NCI-H2081 treated with DMSO at 0.1 percent for 48 hours (cell line): ENCODE results near the gene ATP9B.

ENCODE experiments used
- DNase-seq: peaks from one replicate; lab custom pipeline; 2025; lab: John Stamatoyannopoulos, UW

The ATP9B gene

DNA sequence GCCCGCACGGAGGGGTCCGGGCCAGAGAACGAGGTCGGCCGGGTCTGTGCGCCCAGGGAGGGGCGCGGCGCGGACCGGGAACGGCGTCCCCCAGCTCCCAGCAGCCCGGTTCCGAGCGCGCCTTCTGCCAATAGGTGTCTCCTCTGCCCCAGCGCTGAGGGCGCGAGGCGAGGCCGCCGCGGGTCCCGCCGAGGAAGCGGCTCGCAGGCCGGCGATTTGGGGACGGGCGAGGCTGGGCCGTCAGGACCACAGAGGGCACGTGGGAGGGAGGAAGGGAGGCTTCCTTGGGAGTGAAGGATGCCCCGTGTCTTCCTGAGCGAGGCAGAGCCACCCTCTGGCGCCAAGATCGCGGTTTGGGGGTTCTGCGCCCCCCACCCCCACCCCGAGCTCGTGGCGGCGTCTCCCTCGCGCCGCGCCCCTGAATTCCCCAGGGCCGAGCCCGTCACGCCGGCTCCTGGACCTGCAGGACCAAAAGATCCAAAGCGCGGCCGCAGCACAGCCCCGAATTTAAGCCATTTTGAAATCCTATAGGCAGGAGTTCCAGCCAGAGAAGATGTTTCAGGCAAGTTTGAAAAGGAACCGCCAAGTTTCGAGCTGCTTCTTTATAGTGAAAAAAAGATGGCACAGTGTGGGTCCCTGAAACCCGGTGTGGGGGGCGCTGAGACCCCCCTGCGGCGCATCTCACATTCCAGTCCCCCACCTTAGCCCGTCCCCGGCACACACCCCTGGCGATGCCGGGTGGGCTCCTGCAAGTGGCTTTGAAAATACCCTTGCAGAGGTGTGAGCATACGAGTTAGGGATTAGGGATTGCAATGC, 327.4 kb downstream of the ATP9B start:
- DNase-seq = no peak

DNA sequence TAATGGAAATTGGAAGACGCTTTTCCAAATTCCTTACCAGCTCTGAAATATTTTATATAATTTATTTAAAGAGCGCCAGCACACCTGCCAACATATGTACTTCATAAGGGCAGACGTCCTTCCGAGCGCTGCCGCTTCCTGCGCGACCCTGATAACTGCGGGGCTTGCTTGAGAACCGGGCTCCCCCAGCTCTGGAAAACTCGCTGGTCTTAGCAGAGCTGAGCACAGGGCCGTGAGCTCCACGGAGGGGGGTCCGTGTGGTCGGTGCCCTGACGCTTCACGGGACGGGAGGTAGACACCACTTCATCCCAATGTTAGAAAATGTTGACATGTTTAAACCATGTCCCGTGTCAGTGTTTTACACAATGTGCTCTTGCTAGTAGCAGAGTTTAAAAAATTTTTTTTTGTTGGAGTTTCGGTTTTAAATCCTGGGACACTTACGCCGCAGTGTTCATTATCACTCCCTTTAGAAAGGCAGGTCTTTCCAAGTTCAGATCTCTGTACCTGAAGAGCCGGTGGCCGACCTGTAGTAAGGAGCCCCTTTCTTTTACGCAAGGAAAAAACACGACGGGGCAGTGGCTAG, 328.1 kb downstream of the ATP9B start:
- DNase-seq = no peak

DNA sequence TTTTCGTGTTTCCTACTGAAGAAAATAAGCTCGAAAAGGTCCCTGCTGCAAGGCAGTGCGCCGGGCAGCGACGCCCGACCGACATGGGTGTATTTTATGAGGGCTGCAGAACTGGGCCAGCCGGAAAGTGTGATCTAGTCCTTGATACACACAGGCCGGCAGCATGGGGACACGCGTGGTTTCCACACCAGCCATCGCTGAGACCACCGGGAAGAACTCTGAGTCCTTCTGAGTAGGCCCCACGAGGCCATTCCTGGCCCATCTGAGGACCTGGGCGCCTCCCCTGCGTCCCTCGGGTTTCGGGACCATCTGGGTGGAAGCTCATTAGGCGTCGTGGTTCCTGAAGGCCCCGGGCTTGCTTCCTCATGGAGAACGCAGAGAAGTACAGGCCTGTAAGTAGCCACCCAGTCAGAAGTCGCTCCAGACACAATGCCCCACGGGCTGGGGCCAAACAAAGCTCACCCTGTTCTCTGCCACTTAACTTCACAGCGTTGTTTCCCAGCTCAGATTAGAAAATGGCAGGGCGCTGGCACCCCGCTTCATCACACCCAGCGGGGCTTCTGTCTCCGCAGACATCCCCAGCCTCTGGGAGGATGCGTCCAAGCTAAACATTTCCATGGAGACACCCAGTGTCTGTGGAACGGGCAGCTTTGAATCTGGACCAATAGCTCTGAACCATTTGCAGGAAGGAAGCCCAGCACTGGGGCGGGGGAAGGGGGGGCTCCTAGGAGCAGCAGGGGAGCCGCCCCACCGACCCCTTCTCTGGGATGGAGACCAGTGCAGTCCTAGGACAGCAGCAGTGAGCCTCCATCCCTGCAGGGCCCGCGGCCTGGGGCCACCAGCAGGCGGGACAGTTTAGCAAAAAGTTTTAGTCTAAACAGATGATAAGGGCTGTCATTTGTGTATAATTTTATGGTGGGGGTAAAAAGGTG, 328.9 kb downstream of the ATP9B start:
- no peak for DNase-seq

DNA sequence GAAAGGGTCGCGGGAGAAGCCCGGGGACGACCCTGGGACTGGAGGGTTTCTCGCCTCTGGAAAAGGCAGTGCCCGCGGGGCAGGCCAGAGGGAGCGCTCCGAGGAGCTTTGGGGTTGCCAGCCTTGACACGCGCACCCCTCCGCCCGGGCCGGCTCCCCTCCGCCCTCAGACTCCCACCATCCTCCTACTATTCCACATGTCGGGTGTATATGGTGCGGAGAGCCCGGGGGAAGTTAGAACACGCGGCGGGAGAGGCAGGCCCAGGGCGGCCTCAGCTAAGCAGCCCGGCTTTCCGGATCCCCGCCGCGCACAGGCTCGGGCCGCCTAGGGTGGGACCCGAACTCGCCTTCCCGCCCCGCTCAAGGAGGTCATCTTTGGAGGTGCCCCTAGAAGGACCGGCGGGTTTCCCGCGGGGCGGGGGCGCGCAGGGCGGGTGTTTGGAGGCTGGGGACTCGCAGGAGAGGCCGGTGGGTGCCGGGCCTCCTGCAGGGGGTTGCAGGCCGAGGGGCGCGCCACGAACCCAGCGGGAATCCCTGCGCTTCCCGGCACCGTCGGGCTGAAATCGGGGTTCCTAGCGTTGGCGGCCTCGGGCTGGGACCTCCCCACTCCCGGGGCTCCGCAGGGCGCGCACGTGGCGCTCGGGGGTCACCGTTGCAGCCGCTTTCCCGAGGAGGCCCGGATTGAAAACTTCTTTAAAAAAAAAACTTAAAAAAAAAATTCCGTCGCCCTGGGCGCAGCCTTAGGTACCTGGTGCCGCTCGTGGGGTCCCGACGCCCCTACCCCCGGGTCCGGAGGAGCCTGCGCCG, 330.3 kb downstream of the ATP9B start:
- no peak for DNase-seq

DNA sequence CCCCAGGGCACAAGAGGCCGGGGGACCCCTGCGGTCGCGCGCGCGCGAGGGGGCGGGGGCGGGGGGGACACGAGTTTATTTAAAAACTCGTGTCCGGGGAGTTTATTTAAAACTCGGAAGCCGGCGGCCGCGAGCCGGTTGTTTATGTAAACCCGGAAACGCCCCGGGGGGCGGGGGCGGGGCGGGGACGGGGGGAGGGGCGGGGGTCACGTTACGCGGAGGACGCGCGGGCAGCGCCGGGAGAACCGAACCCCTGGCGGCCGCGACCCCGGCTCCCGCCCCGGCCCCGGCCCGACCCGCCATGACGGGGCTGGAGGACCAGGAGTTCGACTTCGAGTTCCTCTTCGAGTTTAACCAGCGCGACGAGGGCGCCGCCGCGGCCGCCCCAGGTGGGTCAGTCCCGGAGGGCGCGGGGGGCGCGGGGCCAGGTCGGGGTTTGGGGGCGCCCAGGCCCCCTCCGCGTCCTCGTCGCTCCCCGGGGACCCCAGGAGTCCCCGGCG, 330.9 kb downstream of the ATP9B start:
- DNase-seq = no peak

DNA sequence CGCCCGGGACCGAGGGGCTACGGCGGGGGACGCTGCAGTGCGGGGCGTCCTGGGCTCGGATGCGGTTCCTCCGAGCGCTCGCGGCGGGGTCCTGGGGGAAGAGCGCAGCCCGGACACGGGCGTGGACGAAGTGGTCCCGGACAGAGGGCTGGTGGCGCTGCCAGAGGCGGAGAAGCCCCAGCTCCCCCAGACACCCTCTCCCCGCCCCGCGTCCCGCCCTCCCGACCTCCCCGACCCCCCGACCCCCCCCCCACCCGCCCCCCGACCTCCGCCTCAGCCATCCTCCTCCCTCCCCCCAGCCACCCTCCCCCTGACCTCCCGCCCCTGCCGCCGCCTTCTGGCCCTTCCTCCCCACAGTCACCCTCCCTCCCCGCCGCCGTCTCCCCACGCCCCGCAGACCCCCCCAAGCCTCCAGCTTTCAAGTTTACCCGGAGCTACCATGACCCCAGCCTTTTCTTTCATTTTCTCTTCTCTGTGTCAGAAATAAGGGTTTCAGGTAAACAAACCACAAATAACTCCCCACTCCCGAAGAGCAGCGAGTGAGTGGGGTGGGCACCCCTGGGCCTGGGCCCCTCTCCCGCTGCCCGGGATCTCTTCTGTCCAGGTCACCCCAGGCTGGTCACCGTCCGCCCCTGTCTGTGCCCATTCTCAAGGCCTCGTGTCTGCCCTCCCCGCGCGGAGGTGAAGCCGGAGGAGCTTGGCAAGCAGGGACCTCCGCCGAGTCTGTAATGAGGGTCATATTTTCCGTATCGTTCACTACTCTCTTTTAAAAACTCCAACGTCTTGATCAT, 331.6 kb downstream of the ATP9B start:
- DNase-seq = no peak

DNA sequence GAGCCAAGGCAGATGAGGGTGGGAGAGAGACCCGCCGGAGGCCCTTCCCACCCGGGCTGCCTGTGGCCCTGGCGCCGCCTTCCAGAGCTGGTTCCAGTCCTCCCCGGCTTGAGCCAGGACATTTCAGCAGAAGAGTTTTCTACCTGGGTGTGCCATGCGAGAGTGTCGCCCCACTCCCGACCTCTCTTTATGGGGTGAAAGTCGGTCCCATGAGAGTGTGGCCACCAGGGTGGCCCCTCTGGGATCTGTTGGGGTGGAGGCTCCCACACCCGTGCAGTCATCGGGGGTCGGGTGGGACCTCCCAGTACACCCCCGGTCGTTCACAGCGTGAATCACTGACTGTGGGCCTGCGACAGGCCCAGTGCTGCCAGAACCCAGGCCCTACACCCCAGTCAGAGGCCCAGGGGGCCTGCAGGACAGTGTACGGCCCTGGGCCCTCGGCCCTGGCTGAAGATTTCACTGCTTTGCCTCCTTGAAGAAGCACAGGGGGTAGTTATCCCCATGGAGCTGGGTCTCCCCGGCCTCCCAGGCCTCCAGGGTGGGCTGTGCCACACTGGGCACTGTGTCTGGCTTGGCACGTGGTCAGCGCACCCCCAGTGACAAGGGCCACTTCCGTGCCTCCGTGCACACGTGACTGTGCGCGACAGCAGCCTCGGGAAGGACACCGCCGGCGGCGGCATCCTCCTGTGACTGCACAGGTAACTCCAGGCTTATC, 332.5 kb downstream of the ATP9B start:
- no peak for DNase-seq

DNA sequence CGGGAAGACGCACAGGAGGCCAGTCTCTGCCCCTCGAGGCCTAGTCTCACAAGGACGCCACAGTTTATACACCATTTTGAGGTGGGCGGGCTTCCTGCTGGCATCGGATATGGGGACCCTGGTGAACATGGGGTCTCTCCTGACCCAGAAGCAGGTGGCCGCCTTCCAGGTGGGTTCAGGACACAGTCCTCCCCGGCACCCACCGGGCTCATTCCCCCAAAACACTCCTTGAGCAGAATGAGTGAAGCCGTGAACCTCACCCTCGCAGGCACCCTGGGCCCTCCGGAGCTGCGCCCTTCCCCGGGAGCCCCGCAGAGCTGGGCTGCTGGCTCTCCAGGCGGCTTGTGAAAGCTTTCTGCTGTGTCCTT, 333.0 kb downstream of the ATP9B start:
- DNase-seq = no peak

DNA sequence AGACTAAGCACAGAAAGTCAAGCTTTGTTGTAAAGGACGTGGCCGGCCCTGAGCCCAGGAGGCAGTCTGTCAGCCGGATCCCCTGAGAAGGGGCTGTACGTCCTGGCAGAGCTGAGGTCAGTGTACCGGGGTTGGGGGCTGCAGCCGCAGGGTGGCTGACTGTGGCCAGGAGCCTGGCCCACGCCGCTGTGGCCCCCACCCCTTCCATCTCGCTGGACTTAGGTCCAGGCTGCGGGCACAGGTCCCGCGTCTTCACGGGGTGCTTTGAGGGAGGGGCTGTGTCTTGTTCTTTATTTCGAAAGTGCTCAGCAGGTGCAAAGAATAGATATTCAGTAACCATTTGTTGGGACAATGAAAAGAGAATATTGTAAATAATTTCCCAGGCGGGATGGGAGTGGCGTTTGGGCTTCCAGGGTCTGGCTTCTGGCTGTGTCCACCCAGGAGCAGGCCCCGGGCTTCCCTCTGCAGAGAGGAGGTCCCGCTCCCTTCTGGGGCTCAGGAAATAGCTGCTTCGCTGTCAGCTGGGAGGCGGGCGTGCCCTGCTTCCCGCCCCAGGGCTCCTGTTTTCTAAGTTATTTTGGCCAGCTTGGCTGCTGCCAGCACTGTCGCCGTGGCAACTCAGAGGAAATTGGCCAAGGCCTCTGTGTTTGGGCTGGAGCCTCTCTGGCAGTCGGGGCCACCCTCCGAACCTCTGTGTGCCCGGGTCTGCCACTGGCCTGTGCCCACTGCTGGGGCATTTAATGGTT, 334.0 kb downstream of the ATP9B start:
- DNase-seq = no peak

DNA sequence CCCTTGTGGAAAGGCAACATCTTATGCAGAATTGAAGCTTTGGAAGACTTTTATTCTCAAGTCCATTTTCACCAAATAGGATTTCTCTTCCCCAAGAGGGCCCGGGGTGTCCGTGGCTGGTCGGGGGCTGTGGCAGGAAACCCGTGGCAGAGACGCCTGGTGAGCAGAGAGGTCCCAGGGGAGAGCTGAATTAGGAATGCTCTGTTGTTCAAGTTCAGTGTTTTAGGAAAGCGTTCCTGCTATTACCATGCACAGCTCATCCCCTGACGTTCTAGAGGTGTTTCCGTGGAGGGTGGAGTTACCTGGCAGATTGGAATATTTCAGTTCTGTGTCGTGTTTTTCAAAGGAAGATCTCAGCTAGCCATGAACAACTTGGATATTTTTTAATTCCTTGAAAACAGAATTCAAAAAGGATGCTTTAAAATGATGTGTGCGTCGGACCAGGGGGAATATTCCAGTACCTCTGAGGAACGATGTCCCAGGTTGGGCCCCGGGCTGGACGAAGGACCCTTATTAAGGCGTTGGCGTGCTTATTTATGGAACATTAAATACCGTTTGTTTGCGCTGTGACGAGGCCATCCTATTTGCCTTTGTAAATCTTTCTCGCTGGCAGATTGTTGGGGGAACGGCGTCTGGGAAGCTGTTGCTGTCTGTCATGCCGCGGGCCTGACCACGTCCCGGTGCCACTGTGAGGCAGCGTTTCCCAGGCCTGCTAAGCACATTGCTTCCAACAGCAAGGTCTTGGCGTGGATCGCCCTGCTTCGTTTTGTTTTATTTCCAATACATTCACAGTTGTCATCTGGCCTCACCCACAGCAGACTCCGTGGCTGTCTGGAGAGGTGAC, 334.8 kb downstream of the ATP9B start:
- DNase-seq = no peak

DNA sequence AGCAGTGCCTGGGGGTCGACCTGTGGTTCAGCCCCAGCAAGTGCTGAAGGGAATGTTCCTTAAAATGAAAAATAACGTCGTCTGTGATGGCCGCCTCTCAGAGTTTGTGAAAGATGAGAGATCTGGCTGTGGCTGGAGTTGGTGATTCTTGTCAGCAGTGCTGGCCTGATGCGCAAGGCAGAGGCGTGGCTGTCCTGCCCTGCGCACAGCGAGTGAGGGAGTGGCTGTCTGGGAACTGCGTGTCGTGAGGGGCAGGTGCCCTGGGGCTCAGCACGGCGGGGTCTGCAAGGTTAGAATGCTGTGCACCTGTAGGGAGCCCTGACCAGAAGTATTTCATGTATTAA, 335.3 kb downstream of the ATP9B start:
- no peak for DNase-seq

DNA sequence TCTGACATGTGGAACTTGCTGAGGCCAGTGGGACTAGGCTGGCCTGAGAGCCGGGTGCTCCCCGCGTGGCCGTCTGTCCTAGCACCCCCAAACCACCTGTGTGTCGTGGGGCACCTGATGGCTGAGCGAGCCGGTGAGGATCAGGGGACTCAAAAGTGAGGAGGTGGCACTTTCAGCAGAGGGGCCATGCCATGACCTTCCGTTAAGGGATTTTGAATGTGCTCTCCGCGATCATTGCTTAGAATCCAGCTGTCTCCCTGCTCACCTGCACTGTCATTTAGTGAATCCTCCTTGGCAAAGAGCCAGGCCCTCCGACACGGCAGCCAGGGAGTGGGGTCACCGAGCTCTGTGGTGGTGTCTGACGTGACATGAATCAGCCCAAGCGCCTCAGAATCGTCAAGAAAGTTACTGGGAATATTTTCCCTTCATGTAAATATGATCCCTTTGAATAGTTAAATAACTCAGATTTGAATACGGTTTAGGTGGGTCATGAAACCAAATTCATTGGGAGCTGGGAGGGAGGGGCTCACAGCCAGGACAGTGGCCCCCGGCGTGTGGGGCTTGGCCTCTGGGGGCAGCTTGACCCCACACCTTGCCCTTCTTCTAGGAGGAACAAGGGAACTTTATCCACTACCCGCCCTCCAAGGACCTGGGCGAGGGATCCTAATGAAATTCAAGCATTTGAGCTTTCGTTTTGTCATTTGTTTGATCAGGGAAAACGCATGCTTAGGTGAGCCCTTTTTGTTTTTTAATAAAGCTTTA, 336.0 kb downstream of the ATP9B start:
- no peak for DNase-seq

DNA sequence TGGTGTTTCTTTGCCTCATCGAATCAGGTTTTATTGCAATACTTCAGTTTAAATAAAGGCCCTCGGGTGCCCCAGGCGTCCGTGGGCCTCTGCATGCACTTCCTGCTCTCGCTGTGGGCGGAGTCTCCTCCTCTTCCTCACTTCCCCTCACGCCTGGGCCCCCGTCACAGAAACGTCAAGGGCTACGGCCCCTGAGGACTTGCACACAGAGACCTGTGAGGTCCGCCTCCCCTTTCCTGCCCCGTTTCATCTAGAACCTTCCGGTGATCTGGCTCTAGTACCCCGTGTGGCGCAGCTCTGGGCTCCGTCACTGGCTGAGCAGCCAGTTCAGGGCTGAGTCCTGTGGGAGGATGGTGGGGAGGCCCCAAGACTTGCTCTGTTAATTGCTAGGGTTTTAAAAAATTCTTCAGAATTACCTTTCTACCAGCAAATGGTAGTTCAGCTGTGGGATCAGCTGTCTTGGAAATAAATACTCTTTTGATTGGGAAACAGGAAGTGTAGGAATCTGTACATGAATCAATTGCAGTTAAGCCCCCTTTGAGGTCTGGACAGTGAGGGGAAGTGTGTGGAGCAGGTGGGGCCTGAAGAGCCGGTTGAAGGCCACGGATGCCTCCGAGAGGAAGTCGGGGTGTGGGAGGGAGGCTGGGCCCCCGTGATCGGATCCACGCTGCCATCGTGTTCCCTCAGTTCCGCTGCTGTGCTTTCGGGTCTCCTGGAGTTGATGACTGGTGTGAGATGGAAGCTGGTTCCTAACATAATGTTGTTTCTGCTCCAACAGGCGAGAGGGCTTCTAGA, 336.8 kb downstream of the ATP9B start:
- no peak for DNase-seq

DNA sequence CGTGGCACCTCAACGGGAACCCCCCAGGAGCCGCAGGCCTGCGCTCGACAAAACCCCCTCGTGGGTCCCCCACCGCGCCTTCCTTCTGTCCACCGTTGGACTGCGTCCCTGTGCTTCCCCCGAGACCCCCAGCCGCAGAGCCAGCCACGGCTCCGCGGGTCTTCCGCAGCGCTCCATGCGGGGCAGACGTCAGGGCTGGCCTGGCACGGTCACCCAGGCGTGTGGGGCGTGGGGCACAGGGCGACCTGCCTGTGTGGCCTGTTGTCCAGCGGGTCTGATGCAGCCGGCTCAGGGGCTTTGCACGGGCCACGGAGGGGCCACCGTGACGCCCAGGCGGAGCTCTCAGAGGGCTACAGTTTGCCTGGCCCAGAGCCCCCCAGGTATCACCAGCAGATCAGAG, 337.5 kb downstream of the ATP9B start:
- DNase-seq = no peak

DNA sequence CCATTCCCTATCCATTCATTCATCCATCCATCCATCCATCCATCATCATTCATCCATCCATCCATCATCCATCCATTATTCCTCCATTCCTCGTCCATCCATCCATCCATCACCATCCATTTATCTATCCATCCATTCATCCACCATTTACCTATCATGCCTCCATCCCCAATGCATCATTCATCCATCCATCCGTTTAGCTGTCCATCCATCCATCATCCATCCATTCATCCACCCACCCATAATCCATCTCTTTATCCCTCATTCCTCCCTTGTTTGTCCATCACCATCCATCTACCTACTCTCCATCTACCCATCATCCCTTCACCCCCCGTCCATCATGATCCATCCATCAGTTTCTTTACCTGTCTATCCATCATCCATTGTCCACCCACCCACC, 340.1 kb downstream of the ATP9B start:
- DNase-seq = no peak

DNA sequence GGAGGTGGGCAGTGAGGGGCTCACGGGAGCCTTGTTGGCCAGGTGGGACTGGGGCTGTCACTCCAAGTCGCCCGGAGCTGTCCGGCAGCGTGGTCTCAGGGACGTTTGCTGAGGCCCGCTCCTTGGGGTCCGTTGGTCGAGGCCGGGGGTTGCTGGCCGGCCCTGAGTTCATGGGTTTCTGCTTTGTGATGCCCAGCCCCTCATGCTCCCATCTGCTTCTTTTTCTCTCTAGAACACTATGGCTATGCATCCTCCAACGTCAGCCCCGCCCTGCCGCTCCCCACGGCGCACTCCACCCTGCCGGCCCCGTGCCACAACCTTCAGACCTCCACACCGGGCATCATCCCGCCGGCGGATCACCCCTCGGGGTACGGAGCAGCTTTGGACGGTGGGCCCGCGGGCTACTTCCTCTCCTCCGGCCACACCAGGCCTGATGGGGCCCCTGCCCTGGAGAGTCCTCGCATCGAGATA, 341.0 kb downstream of the ATP9B start:
- no peak for DNase-seq
